Liver (tissue), 9 donors: ENCODE measurements around the gene ACAD9. TPM values are rescaled to one million over a fixed set of nuclear protein-coding genes. Genes with fewer than 3 reads are reported as not detected.

Experiments
- DNase-seq: peaks from one replicate; pipeline ENCODE4 v3.0.0-alpha.2; 2017; ENCODE audit warnings: low spot score
- H3K27ac ChIP-seq, 2 donors: one replicate each; pipeline ENCODE4 v1.7.0; 2013; ENCODE audit warnings: inconsistent platforms in 2 of 2, low read length in 2 of 2, control low read depth in 1 of 2, low read depth in 1 of 2, mild to moderate bottlenecking in 1 of 2
- H3K27me3 ChIP-seq, 4 donors: one replicate each; pipeline versions ENCODE4 v1.6.1 to v1.7.0; 2013; ENCODE audit warnings: low read length in 3 of 4, inconsistent platforms in 1 of 4, mild to moderate bottlenecking in 1 of 4, moderate library complexity in 1 of 4; ENCODE audit not compliant: control insufficient read depth in 4 of 4, insufficient read depth in 4 of 4
- H3K36me3 ChIP-seq, 4 donors: one replicate each; pipeline versions ENCODE4 v1.6.1 to v1.7.0; 2013; ENCODE audit warnings: low read length in 3 of 4, mild to moderate bottlenecking in 3 of 4, low read depth in 1 of 4, moderate library complexity in 1 of 4; ENCODE audit not compliant: control insufficient read depth in 4 of 4, insufficient read depth in 3 of 4
- H3K4me1 ChIP-seq, 4 donors: one replicate each; pipeline versions ENCODE4 v1.6.1 to v1.7.0; 2013; ENCODE audit warnings: low read length in 3 of 4, mild to moderate bottlenecking in 3 of 4, moderate library complexity in 1 of 4; ENCODE audit not compliant: control insufficient read depth in 4 of 4, insufficient read depth in 4 of 4
- H3K4me3 ChIP-seq, 3 donors: one replicate each; pipeline versions ENCODE4 v1.6.1 to v1.7.0; 2013; ENCODE audit warnings: low read length in 3 of 3, control low read depth in 1 of 3, low read depth in 1 of 3, mild to moderate bottlenecking in 1 of 3
- H3K9ac ChIP-seq, 2 donors: one replicate each; pipeline ENCODE4 v1.7.0; 2013; ENCODE audit warnings: low read length in 2 of 2, mild to moderate bottlenecking in 2 of 2, moderate library complexity in 2 of 2, control low read depth in 1 of 2, low read depth in 1 of 2
- H3K9me3 ChIP-seq, 4 donors: one replicate each; pipeline versions ENCODE4 v1.6.1 to v1.7.0; 2013; ENCODE audit warnings: low read length in 3 of 4; ENCODE audit not compliant: control insufficient read depth in 4 of 4
- EGR1 ChIP-seq, 2 donors: IDR thresholded peaks; 2 replicates each; pipeline ENCODE4 v1.6.1; 2016 to 2018; ENCODE audit warnings: antibody characterized with exemption in 2 of 2, low read depth in 2 of 2
- FOXA1 ChIP-seq: IDR thresholded peaks from 2 replicates; pipeline ENCODE4 v1.6.1; 2016; ENCODE audit warnings: antibody characterized with exemption
- FOXA2 ChIP-seq: IDR thresholded peaks from 2 replicates; pipeline ENCODE4 v1.6.1; 2016; ENCODE audit warnings: antibody characterized with exemption
- GABPA ChIP-seq, 2 donors: IDR thresholded peaks in 1 of 2; conservative IDR thresholded peaks in 1 of 2; 2 replicates each; pipeline ENCODE4 v1.6.1; 2016; ENCODE audit warnings: antibody characterized with exemption in 2 of 2, mild to moderate bottlenecking in 1 of 2, moderate library complexity in 1 of 2
- HNF4A ChIP-seq, 2 donors: conservative IDR thresholded peaks; 2 replicates each; pipeline ENCODE4 v1.6.1; 2016; ENCODE audit warnings: antibody characterized with exemption in 2 of 2, mild to moderate bottlenecking in 2 of 2
- HNF4G ChIP-seq: IDR thresholded peaks from 2 replicates; pipeline ENCODE4 v1.6.1; 2016; ENCODE audit warnings: antibody characterized with exemption
- JUND ChIP-seq, 2 donors: IDR thresholded peaks; 2 replicates each; pipeline ENCODE4 v1.6.1; 2016; ENCODE audit warnings: antibody characterized with exemption in 2 of 2
- NR2F2 ChIP-seq: IDR thresholded peaks from 2 replicates; pipeline ENCODE4 v1.6.1; 2016; ENCODE audit warnings: antibody characterized with exemption
- RAD21 ChIP-seq, 2 donors: IDR thresholded peaks; 2 replicates each; pipeline ENCODE4 v1.6.1; 2016; ENCODE audit warnings: antibody characterized with exemption in 2 of 2, mild to moderate bottlenecking in 2 of 2
- RXRA ChIP-seq, 2 donors: IDR thresholded peaks; 2 replicates each; pipeline ENCODE4 v1.6.1; 2017 to 2018; ENCODE audit warnings: antibody characterized with exemption in 2 of 2, mild to moderate bottlenecking in 1 of 2
- SP1 ChIP-seq: IDR thresholded peaks from 2 replicates; pipeline ENCODE4 v1.6.1; 2018; ENCODE audit warnings: antibody characterized with exemption, mild to moderate bottlenecking
- TAF1 ChIP-seq: conservative IDR thresholded peaks from 2 replicates; pipeline ENCODE4 v1.6.1; 2016; ENCODE audit warnings: antibody characterized with exemption, mild to moderate bottlenecking
- YY1 ChIP-seq: IDR thresholded peaks from 2 replicates; pipeline ENCODE4 v1.6.1; 2016; ENCODE audit warnings: antibody characterized with exemption, mild to moderate bottlenecking
- WGBS: extraction: QIAGEN DNeasy Blood & Tissue Kit; methylation state at CpG from one replicate; pipeline ENCODE4 v1.1.7; 2013; 5-methylcytosine and 5-hydroxymethylcytosine counted together
- polyA plus RNA-seq, 2 donors: library from polyadenylated mRNA; stranded (reverse) in 1 of 2; unstranded in 1 of 2; fragments of 200-250 nt in 1 of 2; fragments of >200 nt in 1 of 2; fragmentation: Nextera tagmentation in 1 of 2; extraction: Ambion mirVana in 1 of 2; gene quantifications; one replicate each; pipeline versions ENCODE4 v1.2.1 to v1.2.3, GENCODE V29; 2013 to 2015
- total RNA-seq, 2 donors: library from RNA; depleted of rRNA; stranded (reverse); fragments of >200 nt; gene quantifications; one replicate each; pipeline ENCODE4 v1.2.3, GENCODE V29; 2014
- TF ChIP-seq, protein P1 (sequence below): IDR thresholded peaks from 2 replicates; pipeline ENCODE4 v1.6.1; 2016; ENCODE audit warnings: antibody characterized with exemption
- TF ChIP-seq, protein P2 (sequence below): IDR thresholded peaks from 2 replicates; pipeline ENCODE4 v1.6.1; 2016; ENCODE audit warnings: antibody characterized with exemption, mild to moderate bottlenecking
- TF ChIP-seq, protein P3 (sequence below): fragments of 150-350 bp; IDR thresholded peaks from 2 replicates; pipeline ENCODE4 v1.5.1; 2017; ENCODE audit warnings: improper control_type of control experiment, low read depth, low read length; ENCODE audit not compliant: missing input control
- TF ChIP-seq, protein P4 (sequence below): IDR thresholded peaks from 2 replicates; pipeline ENCODE4 v1.6.1; 2016; ENCODE audit warnings: antibody characterized with exemption
- donor health status: healthy.
- donor health status: healthy.
- donor health status: healthy.
- donor health status: healthy.
- donor health status: healthy.

ACAD9 gene
- total and polyA plus RNA-seq, 4 donors: 18.3 to 35.8 (median 27.2) TPM

DNA sequence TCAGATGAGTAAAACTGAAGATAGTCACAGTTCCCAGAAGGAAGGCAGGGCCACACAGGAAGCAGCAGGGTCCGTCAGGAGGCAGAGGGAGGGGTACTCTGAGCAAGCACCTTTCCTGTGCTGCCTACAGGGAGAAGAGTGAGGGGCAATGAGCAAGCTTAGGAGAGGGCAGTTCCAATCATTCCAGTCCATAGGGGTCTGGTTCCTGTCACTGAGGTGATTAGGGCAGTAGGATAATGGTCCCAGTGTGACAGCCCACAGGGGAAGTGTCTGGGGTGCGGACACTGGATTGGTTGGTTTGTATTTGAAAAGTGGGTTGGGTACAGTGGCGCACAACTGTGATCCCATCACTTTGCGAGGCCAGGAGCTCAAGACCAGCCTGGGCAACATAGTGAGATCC is 7.1 kb upstream of the ACAD9 start:
- 94% methylated on average over 4 of the region's 4 CpGs for WGBS
- Histone ChIP-seq H3K4me3 (no peak overlapping the region), H3K4me1 (peaks cover 0 to 4% (median 0%) of the 10 kb centered on the region in 4 donors), H3K27me3 (no peaks in the 10 kb centered on the region), H3K27ac (no peak overlapping the region), H3K9me3 (no peaks in the 10 kb centered on the region), H3K9ac (no peak overlapping the region), H3K36me3 (no peaks in the 10 kb centered on the region)
- no peak for DNase-seq
- TF ChIP-seq SP1: no peak
- no peak for TF ChIP-seq RXRA (IDR thresholded peaks at IDR 0.05)
- TF ChIP-seq GABPA (IDR thresholded peaks at IDR 0.05 in 1 of 2, conservative IDR thresholded peaks at IDR 0.05 in 1 of 2): no peak
- no peak for TF ChIP-seq TAF1
- TF ChIP-seq, protein P1, sequence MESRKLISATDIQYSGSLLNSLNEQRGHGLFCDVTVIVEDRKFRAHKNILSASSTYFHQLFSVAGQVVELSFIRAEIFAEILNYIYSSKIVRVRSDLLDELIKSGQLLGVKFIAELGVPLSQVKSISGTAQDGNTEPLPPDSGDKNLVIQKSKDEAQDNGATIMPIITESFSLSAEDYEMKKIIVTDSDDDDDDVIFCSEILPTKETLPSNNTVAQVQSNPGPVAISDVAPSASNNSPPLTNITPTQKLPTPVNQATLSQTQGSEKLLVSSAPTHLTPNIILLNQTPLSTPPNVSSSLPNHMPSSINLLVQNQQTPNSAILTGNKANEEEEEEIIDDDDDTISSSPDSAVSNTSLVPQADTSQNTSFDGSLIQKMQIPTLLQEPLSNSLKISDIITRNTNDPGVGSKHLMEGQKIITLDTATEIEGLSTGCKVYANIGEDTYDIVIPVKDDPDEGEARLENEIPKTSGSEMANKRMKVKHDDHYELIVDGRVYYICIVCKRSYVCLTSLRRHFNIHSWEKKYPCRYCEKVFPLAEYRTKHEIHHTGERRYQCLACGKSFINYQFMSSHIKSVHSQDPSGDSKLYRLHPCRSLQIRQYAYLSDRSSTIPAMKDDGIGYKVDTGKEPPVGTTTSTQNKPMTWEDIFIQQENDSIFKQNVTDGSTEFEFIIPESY: no peak
- TF ChIP-seq, protein P2, sequence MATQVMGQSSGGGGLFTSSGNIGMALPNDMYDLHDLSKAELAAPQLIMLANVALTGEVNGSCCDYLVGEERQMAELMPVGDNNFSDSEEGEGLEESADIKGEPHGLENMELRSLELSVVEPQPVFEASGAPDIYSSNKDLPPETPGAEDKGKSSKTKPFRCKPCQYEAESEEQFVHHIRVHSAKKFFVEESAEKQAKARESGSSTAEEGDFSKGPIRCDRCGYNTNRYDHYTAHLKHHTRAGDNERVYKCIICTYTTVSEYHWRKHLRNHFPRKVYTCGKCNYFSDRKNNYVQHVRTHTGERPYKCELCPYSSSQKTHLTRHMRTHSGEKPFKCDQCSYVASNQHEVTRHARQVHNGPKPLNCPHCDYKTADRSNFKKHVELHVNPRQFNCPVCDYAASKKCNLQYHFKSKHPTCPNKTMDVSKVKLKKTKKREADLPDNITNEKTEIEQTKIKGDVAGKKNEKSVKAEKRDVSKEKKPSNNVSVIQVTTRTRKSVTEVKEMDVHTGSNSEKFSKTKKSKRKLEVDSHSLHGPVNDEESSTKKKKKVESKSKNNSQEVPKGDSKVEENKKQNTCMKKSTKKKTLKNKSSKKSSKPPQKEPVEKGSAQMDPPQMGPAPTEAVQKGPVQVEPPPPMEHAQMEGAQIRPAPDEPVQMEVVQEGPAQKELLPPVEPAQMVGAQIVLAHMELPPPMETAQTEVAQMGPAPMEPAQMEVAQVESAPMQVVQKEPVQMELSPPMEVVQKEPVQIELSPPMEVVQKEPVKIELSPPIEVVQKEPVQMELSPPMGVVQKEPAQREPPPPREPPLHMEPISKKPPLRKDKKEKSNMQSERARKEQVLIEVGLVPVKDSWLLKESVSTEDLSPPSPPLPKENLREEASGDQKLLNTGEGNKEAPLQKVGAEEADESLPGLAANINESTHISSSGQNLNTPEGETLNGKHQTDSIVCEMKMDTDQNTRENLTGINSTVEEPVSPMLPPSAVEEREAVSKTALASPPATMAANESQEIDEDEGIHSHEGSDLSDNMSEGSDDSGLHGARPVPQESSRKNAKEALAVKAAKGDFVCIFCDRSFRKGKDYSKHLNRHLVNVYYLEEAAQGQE: no peak
- TF ChIP-seq, protein P3, sequence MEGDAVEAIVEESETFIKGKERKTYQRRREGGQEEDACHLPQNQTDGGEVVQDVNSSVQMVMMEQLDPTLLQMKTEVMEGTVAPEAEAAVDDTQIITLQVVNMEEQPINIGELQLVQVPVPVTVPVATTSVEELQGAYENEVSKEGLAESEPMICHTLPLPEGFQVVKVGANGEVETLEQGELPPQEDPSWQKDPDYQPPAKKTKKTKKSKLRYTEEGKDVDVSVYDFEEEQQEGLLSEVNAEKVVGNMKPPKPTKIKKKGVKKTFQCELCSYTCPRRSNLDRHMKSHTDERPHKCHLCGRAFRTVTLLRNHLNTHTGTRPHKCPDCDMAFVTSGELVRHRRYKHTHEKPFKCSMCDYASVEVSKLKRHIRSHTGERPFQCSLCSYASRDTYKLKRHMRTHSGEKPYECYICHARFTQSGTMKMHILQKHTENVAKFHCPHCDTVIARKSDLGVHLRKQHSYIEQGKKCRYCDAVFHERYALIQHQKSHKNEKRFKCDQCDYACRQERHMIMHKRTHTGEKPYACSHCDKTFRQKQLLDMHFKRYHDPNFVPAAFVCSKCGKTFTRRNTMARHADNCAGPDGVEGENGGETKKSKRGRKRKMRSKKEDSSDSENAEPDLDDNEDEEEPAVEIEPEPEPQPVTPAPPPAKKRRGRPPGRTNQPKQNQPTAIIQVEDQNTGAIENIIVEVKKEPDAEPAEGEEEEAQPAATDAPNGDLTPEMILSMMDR: no peak

DNA sequence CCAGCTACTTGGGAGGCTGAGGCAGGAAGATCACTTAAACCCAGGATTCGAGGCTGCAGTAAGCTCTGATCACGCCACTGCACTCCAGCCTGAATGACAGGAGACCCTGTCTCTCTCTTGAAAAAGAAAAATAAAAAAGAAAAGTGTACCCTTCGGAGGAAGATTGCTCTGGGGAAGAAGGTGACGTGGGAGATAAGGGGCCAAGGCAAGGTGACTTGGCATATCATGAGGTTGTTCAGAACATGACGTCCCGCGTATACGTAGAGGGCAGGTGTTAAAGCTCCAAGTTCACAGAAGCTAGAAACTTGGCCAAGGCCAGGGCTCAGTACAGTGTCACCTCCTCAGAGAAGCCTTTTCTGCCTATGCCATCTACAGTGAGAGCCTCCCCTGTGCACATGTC is 6.7 kb upstream of the ACAD9 start:
- no peak overlapping the region for H3K4me3 ChIP-seq
- H3K4me1 ChIP-seq: peaks cover 0 to 5% (median under 1%) of the 10 kb centered on the region in 4 donors
- no peaks in the 10 kb centered on the region for H3K9me3 ChIP-seq
- WGBS: 93% methylated on average over 8 of the region's 8 CpGs
- H3K27ac ChIP-seq: no peak overlapping the region
- no peaks in the 10 kb centered on the region for H3K27me3 ChIP-seq
- no peak for DNase-seq
- H3K9ac ChIP-seq: no peak overlapping the region
- H3K36me3 ChIP-seq: no peaks in the 10 kb centered on the region
- no peak for TF ChIP-seq FOXA2
- TF ChIP-seq TAF1: no peak
- no peak for TF ChIP-seq RXRA (IDR thresholded peaks at IDR 0.05)
- TF ChIP-seq, protein P4, sequence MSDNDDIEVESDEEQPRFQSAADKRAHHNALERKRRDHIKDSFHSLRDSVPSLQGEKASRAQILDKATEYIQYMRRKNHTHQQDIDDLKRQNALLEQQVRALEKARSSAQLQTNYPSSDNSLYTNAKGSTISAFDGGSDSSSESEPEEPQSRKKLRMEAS: no peak
- TF ChIP-seq HNF4A (conservative IDR thresholded peaks at IDR 0.05): no peak
- no peak for TF ChIP-seq NR2F2
- TF ChIP-seq, protein P2: no peak
- TF ChIP-seq YY1: no peak
- TF ChIP-seq RAD21 (IDR thresholded peaks at IDR 0.05): no peak
- no peak for TF ChIP-seq GABPA (IDR thresholded peaks at IDR 0.05 in 1 of 2, conservative IDR thresholded peaks at IDR 0.05 in 1 of 2)
- no peak for TF ChIP-seq JUND (IDR thresholded peaks at IDR 0.05)
- no peak for TF ChIP-seq FOXA1
- TF ChIP-seq, protein P3: no peak
- TF ChIP-seq HNF4G: no peak
- TF ChIP-seq SP1: no peak
- no peak for TF ChIP-seq EGR1 (IDR thresholded peaks at IDR 0.05; ENCODE audit: low read depth in 2 of 2)
